ENCODE measurements around the gene GLUL. TPM values are rescaled to one million over a fixed set of nuclear protein-coding genes. Genes with fewer than 3 reads are reported as not detected.
"Not testable (repeated sequence)": the region's sequence is repeated elsewhere in the genome, so short reads cannot be mapped to it uniquely, and the experiment has no call there.

The GLUL gene
- polyA plus RNA-seq, 3 donors from 2014 or later, result 73.3 to 127 (median 115) TPM

DNA sequence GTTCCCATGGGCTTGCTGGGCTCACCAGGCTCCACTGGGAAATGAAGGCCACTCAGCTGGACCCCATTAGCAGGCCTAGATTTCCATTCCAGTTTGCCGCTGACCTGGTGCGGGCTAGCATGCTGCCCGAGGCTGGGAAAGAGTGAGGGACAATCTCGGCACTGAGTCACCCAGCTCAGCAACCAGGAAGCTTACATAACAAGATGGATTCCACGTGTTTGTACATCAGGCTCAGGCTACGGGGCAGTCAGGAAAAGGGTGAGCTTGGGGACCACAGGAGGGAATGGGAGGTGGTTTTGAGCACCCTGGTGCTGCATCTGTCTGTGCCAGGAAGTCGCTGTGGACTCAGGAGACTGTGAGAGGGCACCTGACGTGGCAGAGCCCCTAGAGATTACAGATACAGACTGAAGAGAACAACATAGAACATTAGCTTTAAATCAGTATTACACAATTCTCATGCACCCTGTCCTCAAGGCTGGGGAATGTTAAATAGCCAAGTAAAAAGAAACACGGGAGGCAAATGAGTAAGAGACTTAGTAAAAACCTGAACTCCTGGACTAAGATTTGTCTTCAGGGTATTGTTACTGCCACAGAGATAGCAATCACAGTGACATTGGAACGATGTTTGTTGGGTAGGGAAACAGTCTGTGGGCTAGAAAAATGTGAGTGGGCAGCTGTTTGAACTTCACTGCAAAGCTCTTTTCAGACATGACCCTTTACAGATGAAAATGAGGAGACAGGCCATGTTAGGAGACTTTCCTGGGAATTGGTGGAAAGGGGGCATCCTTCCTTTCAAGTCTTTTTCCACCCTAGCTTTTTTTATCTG, 51.1 kb downstream of the GLUL start:
- Mint-ChIP-seq H3K9me3 (no peaks in the 10 kb centered on the region), H3K27me3 (ENCODE audit: low read depth in 3 of 3) (peaks cover 0 to 8% (median 4%) of the 10 kb centered on the region in 3 donors), H3K36me3 (no peaks in the 10 kb centered on the region), H3K4me1 (no peaks in the 10 kb centered on the region), H3K4me3 (no peak overlapping the region), H3K27ac (no peak overlapping the region)
- no peak for DNase-seq

DNA sequence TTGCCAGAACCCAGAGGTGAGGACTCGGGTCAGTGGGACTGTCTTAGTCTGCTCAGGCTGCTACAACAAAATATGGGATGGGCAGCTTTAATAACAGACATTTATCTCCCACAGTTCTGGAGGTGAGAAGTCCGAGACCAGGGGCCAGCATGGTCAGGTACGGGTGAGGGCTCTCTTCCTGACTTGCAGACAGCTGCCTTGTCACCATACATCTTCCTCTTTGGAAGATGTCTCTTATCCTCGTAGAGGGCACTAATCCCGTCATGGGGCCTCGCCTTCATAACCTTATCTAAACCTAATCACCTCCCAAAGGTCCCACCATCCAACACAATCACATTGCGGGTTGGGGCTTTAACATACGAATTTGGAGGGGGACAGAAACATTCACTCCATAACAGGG, 51.9 kb downstream of the GLUL start:
- Mint-ChIP-seq H3K27me3 (ENCODE audit: low read depth in 3 of 3) (peaks cover 0 to 8% (median 4%) of the 10 kb centered on the region in 3 donors), H3K36me3 (no peaks in the 10 kb centered on the region), H3K4me1 (no peaks in the 10 kb centered on the region), H3K9me3 (no peaks in the 10 kb centered on the region), H3K4me3 (no peak overlapping the region), H3K27ac (no peak overlapping the region)
- DNase-seq, result no peak

DNA sequence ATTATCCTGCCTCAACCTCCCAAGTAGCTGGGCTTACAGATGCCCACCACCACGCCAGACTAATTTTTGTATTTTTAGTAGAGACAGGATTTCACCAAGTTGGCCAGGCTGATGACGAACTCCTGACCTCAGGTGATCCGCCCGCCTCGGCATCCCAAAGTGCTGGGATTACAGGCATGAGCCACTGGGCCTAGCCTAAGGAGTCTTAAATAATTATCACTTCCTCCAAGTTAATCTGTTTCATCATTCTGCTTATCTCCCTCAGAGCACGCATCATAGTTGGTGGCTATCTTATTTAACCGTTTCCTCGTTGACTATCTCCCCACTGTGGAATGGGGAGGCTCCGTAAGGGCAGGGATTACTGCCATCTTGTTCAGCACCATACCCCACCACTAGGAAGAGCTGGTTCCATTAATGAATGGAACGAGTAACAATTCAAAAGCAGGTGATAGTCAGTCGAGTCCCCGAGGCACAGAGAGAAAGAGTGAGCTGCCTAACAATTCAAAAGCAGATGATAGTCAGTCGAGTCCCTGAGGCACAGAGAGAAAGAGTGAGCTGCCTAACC, 52.7 kb downstream of the GLUL start:
- H3K36me3 Mint-ChIP-seq, result no peaks in the 10 kb centered on the region
- H3K27me3 Mint-ChIP-seq (ENCODE audit: low read depth in 3 of 3), result peaks cover 0 to 8% (median 4%) of the 10 kb centered on the region in 3 donors
- DNase-seq, result no peak
- H3K9me3 Mint-ChIP-seq, result no peaks in the 10 kb centered on the region
- no peaks in the 10 kb centered on the region for H3K4me1 Mint-ChIP-seq
- H3K27ac Mint-ChIP-seq, result no peak overlapping the region
- no peak overlapping the region for H3K4me3 Mint-ChIP-seq

DNA sequence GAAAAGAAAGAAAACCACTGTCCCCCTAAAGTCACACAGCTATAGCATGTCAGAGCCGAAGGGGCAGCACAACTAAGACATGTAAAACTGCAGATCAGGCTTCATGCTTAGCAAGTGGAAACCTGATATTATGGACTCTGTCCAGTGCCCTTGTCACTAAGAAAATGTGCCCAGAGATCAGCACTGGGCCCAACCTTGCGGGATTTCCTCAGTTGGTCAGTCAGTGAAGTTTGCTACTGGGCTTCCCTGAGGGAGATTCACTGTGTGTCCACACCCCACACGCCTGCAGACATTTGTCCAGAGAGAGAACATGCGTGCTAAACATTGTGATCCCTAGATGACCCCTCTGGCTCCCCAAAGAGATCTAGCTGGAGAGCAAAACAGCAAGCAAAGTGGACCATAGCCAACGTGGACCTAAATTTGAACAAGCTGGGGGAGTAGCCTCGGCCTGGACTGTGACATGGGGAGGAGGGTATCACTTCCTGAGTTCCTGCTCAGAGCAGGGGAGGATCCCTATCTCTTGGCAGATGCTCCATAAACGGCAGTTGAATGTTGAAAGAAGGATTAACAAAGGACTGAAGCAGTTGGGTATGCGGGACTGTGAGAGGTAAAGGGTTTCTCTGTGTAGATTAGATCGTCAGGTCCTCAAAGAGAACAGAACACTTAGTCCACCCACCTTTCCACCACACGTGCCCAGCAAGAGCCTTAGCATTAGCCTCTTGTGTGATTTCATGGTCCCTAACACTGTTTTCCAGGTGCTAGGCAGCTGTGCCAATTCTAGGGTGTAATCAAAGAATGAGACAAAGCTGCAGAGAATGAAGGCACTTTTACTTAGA, 53.6 kb downstream of the GLUL start:
- Mint-ChIP-seq H3K9me3 (no peaks in the 10 kb centered on the region), H3K4me3 (no peak overlapping the region), H3K27ac (no peak overlapping the region), H3K4me1 (no peaks in the 10 kb centered on the region), H3K27me3 (ENCODE audit: low read depth in 3 of 3) (peaks cover 0 to 8% (median 4%) of the 10 kb centered on the region in 3 donors), H3K36me3 (no peaks in the 10 kb centered on the region)
- no peak for DNase-seq

DNA sequence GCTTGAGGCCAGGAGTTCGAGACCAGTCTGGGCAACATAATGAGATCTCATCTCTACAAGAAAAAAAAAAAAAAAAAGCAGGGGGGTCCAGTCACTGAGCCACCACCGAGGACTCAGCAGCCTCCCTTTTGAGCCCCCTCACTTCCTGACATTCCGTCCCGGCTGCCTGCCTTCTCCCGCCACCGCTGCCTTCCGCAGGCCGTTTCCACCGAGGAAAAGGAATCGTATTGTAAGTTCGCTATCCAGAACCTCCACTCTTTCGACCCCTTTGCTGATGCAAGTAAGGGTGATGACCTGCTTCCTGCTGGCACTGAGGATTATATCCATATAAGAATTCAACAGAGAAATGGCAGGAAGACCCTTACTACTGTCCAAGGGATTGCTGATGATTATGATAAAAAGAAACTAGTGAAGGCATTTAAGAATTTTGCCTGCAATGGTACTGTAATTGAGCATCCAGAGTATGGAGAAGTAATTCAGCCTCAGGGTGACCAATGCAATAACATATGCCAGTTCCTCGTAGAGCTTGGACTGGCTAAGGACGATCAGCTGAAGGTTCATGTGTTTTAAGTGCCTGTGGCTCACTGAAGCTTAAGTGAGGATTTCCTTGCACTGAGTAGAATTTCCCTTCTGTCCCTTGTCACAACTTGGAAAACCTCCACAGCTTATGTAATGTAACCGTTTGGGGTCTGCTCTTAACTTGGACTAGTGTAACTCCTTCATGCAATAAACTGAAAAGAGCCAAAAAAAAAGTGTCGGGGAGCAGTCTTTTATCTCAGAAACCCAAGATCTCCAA, 55.6 kb downstream of the GLUL start:
- H3K4me1 Mint-ChIP-seq, result no peaks in the 10 kb centered on the region
- H3K9me3 Mint-ChIP-seq, result no peaks in the 10 kb centered on the region
- H3K4me3 Mint-ChIP-seq, result no peak overlapping the region
- no peak overlapping the region for H3K27ac Mint-ChIP-seq
- H3K27me3 Mint-ChIP-seq (ENCODE audit: low read depth in 3 of 3), result peaks cover 0 to 7% (median 4%) of the 10 kb centered on the region in 3 donors
- no peaks in the 10 kb centered on the region for H3K36me3 Mint-ChIP-seq
- DNase-seq, result no peak

DNA sequence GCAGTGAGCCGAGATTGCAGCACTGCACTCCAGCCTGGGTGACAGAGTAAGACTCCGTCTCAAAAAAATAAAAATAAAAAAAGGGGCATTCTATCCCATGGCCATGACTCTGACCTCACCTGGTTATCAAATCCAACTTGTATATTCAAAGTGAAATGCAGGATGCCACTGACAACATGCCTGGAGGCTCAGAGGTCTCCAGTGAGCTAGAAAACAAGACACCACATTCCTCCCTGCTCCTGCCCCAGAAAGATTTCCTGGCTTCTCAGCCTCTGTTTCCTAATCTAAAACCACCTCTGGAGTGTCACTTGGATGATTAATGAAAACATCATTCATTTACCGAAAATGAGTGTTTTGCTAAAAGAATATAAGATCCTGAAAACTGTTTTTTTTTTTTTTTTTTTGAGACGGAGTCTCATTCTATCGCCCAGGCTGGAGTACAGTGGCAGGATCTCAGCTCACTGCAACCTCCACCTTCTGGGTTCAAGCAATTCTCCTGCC, 58.5 kb downstream of the GLUL start:
- not testable (repeated sequence) for H3K27me3 Mint-ChIP-seq (ENCODE audit: low read depth in 3 of 3); H3K4me1 Mint-ChIP-seq

DNA sequence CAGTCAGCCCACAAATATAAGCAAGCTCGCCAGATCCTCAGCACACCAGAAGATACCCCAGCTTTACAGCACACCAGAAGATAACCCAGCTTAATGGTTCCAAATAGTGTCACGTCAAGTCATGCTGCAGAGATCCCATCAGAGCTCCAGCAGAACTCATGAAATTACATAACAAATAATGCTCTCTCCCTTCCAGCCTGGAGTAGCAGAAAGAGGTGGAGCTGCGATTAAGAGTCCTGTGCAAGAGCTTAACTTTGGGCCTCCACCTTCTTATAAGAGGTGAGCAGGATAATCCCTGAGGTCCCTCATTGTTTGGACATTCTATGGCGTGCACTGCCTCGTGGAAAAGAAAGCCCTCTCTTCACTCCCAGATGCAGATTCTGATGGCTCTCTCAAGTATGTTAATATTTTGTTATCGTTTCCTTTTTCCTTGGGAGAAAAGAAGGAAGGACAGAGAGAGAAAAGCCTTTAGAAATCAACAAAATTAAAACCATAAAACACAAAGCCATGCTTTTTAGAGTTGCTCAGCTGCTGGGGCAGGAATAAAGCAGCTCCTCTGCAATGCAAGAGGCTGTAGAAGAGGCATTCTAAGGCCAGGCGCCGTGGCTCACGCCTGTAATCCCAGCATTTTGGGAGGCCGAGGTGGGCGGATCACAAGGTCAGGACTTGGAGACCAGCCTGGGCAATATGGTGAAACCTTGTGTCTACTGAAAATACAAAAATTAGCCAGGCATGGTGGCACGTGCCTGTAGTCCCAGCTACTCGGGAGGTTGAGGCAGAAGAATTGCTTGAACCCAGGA, 59.1 kb downstream of the GLUL start:
- no peaks in the 10 kb centered on the region for H3K9me3 Mint-ChIP-seq
- no peak overlapping the region for H3K4me3 Mint-ChIP-seq
- H3K4me1 Mint-ChIP-seq, result no peaks in the 10 kb centered on the region
- H3K27me3 Mint-ChIP-seq (ENCODE audit: low read depth in 3 of 3), result peaks cover 0 to 3% (median 3%) of the 10 kb centered on the region in 3 donors
- no peak overlapping the region for H3K27ac Mint-ChIP-seq
- H3K36me3 Mint-ChIP-seq, result no peaks in the 10 kb centered on the region
- no peak for DNase-seq

More for the DNA sequence above, 58.5 kb downstream of the GLUL start:
- not testable (repeated sequence) for H3K27ac Mint-ChIP-seq, H3K4me3 Mint-ChIP-seq, H3K36me3 Mint-ChIP-seq, H3K9me3 Mint-ChIP-seq, DNase-seq

Other genes starting within 250 kb of the GLUL start
- gene TEDDM1, start 8.9 kb upstream of the GLUL start, polyA plus RNA-seq, result under 1 TPM in 1 of 3 donors, not detected in 2; 0.09 TPM
- not detected for gene RGSL1, start 58.4 kb upstream of the GLUL start, polyA plus RNA-seq
- 1 to 10 TPM; 2.0 to 5.7 (median 2.8) TPM for gene RNASEL, start 197.5 kb upstream of the GLUL start, polyA plus RNA-seq
- under 1 TPM; 0.21 to 0.50 (median 0.48) TPM for gene RGS16, start 212.6 kb upstream of the GLUL start, polyA plus RNA-seq